NCI-H2029 (cell line): ENCODE measurements around the gene MFAP4.

ENCODE experiments used
- DNase-seq: peaks from one replicate; lab custom pipeline; 2025; lab: John Stamatoyannopoulos, UW

The MFAP4 gene

GRCh38 chr17:19410091-19410490 is 23.1 kb upstream of the MFAP4 start:
- DNase-seq = no peak

GRCh38 chr17:19409509-19409908 is 22.5 kb upstream of the MFAP4 start:
- DNase-seq = no peak

DNA sequence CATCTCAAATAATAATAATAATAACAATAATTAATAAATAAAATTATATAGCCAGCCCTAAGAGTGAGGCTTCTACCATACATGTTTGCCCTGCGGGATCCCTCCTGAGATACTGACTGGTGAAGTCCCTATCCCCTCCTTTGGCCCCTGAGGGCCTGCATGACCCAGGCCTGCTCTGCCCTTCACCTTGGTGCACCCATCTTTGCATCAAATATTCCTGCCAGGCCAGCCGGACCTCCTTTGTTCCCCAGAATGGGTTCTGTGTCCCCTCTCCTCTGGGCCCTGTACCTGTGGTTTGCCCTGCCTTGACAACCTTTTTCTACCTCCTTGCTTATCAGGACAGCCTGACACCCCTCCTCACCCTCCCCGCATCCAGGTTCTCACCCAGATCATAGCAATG is 22.1 kb upstream of the MFAP4 start:
- DNase-seq = no peak

GRCh38 chr17:19408346-19408710 is 21.3 kb upstream of the MFAP4 start:
- no peak for DNase-seq

DNA sequence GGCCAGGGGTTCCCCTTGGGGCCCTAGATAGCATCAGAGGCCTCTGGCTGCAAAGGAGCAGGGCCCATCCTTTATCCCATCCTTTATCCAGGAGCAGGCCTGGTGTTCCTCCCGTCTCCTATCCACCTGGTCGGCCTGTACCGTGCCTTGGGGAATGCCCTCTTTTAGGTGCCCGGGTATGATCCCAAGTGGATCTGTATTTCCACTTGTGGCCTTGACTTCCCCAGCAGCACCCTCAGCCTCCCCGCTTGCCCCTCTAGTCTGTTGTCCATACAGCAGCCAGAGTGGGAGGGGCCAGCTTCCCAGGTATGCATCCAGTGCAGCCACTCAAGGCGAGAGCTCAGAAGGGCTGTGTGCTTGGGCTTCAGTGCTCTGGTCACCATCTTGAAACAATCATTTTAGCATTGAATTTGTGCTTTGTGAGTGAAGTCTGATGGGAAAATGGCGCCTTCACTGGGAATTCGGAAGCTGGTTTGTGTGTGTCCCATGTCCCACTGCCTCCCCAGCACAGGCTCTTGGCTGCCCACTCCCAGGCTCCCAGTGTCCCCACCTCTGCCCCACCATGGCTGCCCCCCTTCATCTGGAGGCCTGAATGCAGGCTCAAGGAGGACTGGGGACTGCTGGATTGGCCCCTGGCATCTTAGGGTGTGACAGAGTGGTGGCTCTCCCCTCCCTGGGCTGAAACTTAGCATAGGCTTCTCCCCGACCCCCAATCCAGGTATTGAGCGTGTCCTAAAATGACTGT is 20.8 kb upstream of the MFAP4 start:
- no peak for DNase-seq

DNA sequence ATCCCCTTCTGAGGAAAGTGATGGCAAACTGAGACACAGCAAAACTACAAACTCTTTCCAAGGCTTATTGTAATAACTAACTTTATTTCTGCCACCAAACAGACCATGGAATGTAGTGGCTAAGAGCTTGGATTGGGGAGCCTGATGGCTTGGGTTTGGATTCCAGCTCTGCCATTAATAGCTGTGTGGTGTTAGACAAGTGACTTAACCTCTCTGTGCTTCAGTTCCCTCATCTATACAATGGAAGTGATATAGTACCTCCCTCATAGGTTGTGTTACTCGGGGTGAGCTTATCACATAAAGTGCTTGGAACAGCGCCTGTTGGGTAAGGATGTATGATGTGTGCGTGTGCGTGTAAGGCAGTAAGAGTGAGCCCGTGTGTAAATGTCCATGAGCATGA is 18.1 kb upstream of the MFAP4 start:
- DNase-seq = no peak

DNA sequence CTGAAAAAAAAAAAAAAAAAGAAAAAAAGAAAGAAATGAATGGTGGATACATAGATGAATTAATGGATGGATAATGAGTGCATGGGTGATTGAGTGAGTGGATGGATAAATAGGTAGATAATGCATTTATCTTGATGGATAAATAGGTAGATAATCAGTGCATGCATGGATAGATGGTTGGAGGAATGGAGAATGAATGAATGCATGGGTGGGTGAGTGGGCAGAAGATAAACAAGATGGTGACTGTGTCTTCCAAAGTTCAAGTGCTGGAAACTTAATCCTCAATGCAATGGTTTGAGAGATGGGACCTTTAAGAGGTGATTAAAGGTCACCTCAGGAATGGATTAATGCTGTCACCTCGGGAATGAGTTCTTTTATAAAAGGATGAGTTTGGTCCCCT is 17.3 kb upstream of the MFAP4 start:
- no peak for DNase-seq

DNA sequence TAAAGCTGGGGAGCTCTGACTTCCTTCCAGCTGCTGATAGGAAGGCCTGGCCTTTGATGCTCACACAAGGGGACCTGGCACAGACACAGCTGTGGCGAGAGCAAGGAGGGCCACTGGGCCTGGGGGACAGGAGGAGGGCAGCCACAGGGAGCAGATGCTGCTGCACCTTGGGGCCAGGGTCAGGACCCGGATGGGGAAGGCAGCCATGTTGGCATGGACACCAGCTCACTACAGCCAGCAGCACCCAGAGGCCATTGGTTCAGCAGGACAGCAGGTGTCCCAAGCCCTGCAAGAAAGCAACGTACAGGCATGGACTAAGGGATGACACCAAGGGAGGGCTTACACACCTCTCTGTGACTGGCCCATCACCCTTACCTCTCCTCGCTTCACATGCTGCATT is 16.0 kb upstream of the MFAP4 start:
- DNase-seq = no peak

- DNase-seq = no peak
These were observed 15.2 kb upstream of the MFAP4 start for GRCh38 chr17:19402171-19402570.

GRCh38 chr17:19401321-19402010 is 14.5 kb upstream of the MFAP4 start:
- no peak for DNase-seq

GRCh38 chr17:19399750-19400450 is 12.9 kb upstream of the MFAP4 start:
- no peak for DNase-seq

GRCh38 chr17:19398301-19399181 is 11.6 kb upstream of the MFAP4 start:
- peak; percentile 14 for DNase-seq

GRCh38 chr17:19397556-19398041 is 10.6 kb upstream of the MFAP4 start:
- DNase-seq = no peak

DNA sequence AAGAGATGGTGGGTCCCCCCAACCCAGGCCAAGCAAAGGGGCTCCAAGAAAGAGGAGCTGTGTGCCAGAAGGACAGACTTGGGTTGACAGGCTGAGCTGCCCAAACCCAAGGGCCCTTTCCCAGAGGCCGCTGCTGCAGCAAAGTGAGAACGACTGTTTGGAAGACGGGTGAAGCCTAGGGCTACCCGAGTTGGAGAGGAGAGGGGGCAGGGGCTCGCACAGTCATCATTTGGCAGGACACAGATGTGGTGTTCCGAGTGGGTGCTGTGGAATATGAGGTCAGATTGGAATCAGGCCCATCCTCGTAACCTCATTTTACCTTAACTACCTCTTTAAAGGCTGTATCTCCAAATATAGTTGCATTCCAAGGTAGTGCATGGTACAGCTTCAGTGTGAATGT is 5.3 kb upstream of the MFAP4 start:
- no peak for DNase-seq

DNA sequence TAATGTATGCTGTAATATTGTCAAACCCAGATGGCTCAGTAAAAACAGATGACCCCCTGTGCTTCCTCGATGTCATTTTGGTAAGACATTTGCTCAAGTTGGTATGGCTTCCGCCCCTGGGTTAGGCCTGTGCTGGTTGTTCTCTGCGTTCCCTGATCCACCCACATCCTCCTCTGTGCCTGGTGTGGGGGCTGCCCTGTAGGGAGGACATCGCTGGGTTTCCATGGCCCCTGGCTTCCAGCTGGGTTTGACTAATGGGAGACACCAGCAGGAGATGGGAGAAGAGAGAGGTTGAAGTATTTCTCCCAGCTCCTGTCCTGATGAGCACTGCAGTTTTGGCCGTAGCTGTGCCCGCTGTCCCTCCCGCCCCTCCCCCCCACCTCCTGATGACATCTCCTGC is 4.4 kb upstream of the MFAP4 start:
- no peak for DNase-seq

DNA sequence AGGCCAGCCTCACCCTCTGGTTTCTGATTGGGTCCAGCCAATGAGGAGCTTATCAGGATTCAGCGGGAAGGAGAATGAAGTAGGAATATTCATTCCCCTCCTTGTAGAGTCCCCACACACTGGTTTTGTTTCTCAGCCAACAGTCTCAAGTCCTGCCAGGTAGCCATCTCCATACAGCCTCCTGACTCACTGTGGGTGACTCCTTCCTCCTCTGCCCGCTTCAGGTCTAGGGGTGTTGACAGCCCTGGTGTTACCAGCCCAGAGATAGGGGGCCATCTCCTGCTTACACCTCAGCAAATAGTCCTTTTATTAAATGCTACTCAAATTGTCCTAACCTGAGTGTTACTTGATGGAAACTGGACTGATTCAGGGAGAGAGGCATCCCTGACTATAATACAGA is 4.0 kb upstream of the MFAP4 start:
- no peak for DNase-seq

GRCh38 chr17:19388791-19389785 is 2.1 kb upstream of the MFAP4 start:
- DNase-seq = peak; percentile 22

DNA sequence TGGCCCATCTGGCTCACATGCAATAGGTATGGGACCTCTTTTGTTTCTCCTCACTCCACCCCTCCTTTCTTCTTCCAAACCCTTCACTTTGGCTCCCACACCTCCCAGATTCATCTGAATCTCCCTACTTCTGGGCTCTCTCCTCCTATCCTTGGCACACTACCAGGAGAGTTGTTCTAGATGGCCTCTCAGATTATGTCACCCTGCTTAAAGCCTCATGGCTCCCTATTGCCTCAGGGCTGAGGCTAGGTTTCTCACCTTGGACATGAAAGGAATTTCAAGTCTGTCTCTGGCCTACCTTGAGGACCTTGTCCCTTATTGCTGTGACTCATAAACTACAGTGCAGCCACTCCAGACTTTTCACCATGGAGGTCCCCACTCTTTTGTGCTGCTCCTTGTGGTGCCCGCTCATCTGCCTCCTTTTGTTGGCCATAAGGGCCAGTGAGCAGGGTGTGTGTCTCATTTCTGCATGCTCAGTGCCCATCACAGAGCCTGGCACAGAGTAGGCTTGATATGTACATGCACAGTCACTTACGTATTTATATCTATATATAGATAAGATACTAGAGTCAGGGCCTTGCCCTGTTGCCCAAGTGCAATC is 1.0 kb upstream of the MFAP4 start:
- DNase-seq = no peak

DNA sequence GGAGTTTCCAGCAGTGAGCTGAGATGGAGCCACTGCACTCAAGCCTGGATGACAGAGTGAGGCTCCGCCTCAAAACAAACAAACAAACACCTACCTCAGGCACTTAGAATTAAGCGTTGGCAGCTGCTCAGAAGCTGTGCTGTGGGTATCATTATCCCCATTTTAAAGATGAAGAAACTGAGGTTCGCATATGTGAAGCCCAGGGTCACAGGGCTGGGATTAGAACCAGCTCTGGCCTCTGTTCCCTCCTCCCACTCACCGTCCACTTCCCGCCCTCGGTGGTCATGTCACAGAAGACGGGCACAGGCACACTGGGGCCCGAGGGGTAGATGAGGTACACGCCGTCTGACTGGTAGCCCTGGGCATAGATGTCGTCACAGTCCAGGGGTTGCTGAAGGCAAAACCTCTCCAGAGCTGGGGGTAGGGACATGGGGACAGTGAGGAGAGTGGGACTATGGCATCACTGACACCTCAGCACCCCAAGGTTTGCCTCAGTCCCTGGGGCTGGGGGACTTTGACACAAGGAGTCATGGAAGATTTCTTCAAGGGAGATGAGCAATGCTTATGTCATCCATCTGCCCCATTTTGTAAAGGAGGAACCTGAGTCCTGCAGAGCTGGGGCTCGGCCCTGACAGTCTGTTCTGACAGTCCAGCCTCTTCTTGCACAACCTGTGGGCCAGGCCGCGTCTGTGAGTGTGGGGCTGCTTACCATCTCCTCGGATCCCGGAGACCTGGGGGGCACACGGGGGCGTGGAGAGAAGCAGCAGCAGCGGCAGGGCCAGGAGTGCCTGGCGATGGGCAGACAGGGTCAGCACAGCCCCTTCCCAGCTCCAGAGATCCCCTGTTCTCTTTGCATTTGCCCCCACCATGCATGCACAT is 700 bp downstream of the MFAP4 start:
- peak; percentile 39 for DNase-seq
